Nephron progenitor cell (in vitro differentiated cells): Measurements from ENCODE around the gene CDK7.
"Not testable (repeated sequence)": the region's sequence is repeated elsewhere in the genome, so short reads cannot be mapped to it uniquely, and the experiment has no call there.

Experiments
- DNase-seq: peaks from one replicate; pipeline ENCODE4 v3.0.0; 2021
- H3K27ac Mint-ChIP-seq: 2 replicates; pipeline ENCODE4 v1.8.0; 2021; ENCODE audit warnings: mild to moderate bottlenecking, moderate library complexity, mixed read lengths
- H3K27me3 Mint-ChIP-seq: 2 replicates; pipeline ENCODE4 v1.8.0; 2021; ENCODE audit warnings: mild to moderate bottlenecking, low read depth, mixed read lengths; ENCODE audit not compliant: poor library complexity
- H3K36me3 Mint-ChIP-seq: 2 replicates; pipeline ENCODE4 v1.8.0; 2021; ENCODE audit warnings: low read depth, mixed read lengths
- H3K4me1 Mint-ChIP-seq: 2 replicates; pipeline ENCODE4 v1.8.0; 2021; ENCODE audit warnings: mixed read lengths
- H3K4me3 Mint-ChIP-seq: 2 replicates; pipeline ENCODE4 v1.8.0; 2021; ENCODE audit warnings: mild to moderate bottlenecking, moderate library complexity, mixed read lengths
- H3K9me3 Mint-ChIP-seq: 2 replicates; pipeline ENCODE4 v1.8.0; 2021; ENCODE audit warnings: mild to moderate bottlenecking, moderate library complexity, mixed read lengths
- CTCF ChIP-seq: fragments of 200-600 bp; sonication (generic); IDR thresholded peaks from 2 replicates; pipeline ENCODE4 v1.5.0; 2021; ENCODE audit warnings: antibody characterized with exemption

The CDK7 gene

GRCh38 chr5:69245031-69245430 lies 10.3 kb downstream of the CDK7 start:
- Mint-ChIP-seq H3K4me1 (no peaks in the 10 kb centered on the region), H3K27me3 (no peaks in the 10 kb centered on the region), H3K36me3 (peaks cover 94% of the 10 kb centered on the region), H3K9me3 (peaks cover 72% of the 10 kb centered on the region), H3K4me3 (no peak overlapping the region), H3K27ac (no peak overlapping the region)
- no peak for DNase-seq
- TF ChIP-seq CTCF = no peak

GRCh38 chr5:69248019-69248418 lies 13.3 kb downstream of the CDK7 start:
- no peaks in the 10 kb centered on the region for H3K4me1 Mint-ChIP-seq

GRCh38 chr5:69250593-69250992 lies 15.9 kb downstream of the CDK7 start:
- Mint-ChIP-seq H3K9me3 (peaks cover 33% of the 10 kb centered on the region), H3K27ac (no peak overlapping the region), H3K4me1 (no peaks in the 10 kb centered on the region), H3K27me3 (no peaks in the 10 kb centered on the region), H3K4me3 (no peak overlapping the region), H3K36me3 (peaks cover 52% of the 10 kb centered on the region)
- no peak for TF ChIP-seq CTCF
- DNase-seq = no peak

More at GRCh38 chr5:69248019-69248418, 13.3 kb downstream of the CDK7 start:
- no peak overlapping the region for H3K27ac Mint-ChIP-seq
- DNase-seq = no peak
- H3K36me3 Mint-ChIP-seq = peaks cover 72% of the 10 kb centered on the region
- H3K4me3 Mint-ChIP-seq = no peak overlapping the region
- H3K27me3 Mint-ChIP-seq = no peaks in the 10 kb centered on the region
- H3K9me3 Mint-ChIP-seq = peaks cover 51% of the 10 kb centered on the region
- TF ChIP-seq CTCF = no peak

GRCh38 chr5:69252437-69252836 lies 17.8 kb downstream of the CDK7 start:
- DNase-seq = no peak
- H3K4me3 Mint-ChIP-seq = no peak overlapping the region
- no peak for TF ChIP-seq CTCF
- peaks cover 14% of the 10 kb centered on the region for H3K9me3 Mint-ChIP-seq
- no peaks in the 10 kb centered on the region for H3K4me1 Mint-ChIP-seq
- no peak overlapping the region for H3K27ac Mint-ChIP-seq
- no peaks in the 10 kb centered on the region for H3K27me3 Mint-ChIP-seq
- H3K36me3 Mint-ChIP-seq = peaks cover 33% of the 10 kb centered on the region

GRCh38 chr5:69255940-69256339 lies 21.3 kb downstream of the CDK7 start:
- peaks cover 20% of the 10 kb centered on the region for H3K36me3 Mint-ChIP-seq
- H3K27me3 Mint-ChIP-seq, H3K27ac Mint-ChIP-seq, DNase-seq, H3K9me3 Mint-ChIP-seq, H3K4me3 Mint-ChIP-seq, H3K4me1 Mint-ChIP-seq: not testable (repeated sequence)

GRCh38 chr5:69257577-69257976 lies 22.9 kb downstream of the CDK7 start:
- no peak overlapping the region for H3K4me3 Mint-ChIP-seq
- no peak overlapping the region for H3K27ac Mint-ChIP-seq
- no peaks in the 10 kb centered on the region for H3K4me1 Mint-ChIP-seq
- H3K27me3 Mint-ChIP-seq = no peaks in the 10 kb centered on the region
- H3K36me3 Mint-ChIP-seq = peaks cover 33% of the 10 kb centered on the region
- DNase-seq = no peak
- H3K9me3 Mint-ChIP-seq = no peaks in the 10 kb centered on the region
- no peak for TF ChIP-seq CTCF
